ENCODE results near the gene CGAS. TPM values are rescaled to one million over a fixed set of nuclear protein-coding genes. Genes with fewer than 3 reads are reported as not detected.
"Not testable (repeated sequence)": the region's sequence is repeated elsewhere in the genome, so short reads cannot be mapped to it uniquely, and the experiment has no call there.

Gene CGAS
- total RNA-seq, 6 experiments from 2014 or later, result 0.37 to 1.1 (median 0.78) TPM

GRCh38 chr6:73394577-73395354 lies 57.3 kb downstream of the CGAS start, which contains the start of gene DDX43:
TSS of gene DDX43 (plus strand) at chr6:73394828. CDS start at chr6:73394906, 78 bp downstream.
- WGBS (ENCODE audit: insufficient coverage, low coverage, low lambda C conversion rate, missing lambda C conversion rate), result 78% methylated on average over 17 of the region's 54 CpGs
- H3K4me3 ChIP-seq, result peak within 1 kb of the TSS in 1 of 3 donors; percentile 46
- TF ChIP-seq POLR2A (IDR thresholded peaks at IDR 0.05) (no peak), CTCF (IDR thresholded peaks at IDR 0.05) (no peak)

GRCh38 chr6:73393278-73393677 lies 58.8 kb downstream of the CGAS start:
- H3K4me1 ChIP-seq, result no peaks in the 10 kb centered on the region
- 94% methylated on average over 2 of the region's 3 CpGs for WGBS (ENCODE audit: insufficient coverage, low coverage, low lambda C conversion rate, missing lambda C conversion rate)
- H3K27me3 ChIP-seq, result no peaks in the 10 kb centered on the region
- no peak overlapping the region for H3K27ac ChIP-seq
- TF ChIP-seq POLR2A (IDR thresholded peaks at IDR 0.05), result no peak
- no peak for TF ChIP-seq CTCF (IDR thresholded peaks at IDR 0.05)
- DNase-seq, result no peak
- no peaks in the 10 kb centered on the region for H3K36me3 ChIP-seq
- intact Hi-C loops (cut with DNase I), result no loop called here
- no peak for ATAC-seq
- no peak overlapping the region for H3K4me3 ChIP-seq
- no peaks in the 10 kb centered on the region for H3K9me3 ChIP-seq

More at GRCh38 chr6:73394577-73395354, 57.3 kb downstream of the CGAS start, which contains the start of gene DDX43:
- Histone ChIP-seq H3K27me3 (no peaks in the 10 kb centered on the region), H3K4me1 (no peaks in the 10 kb centered on the region), H3K27ac (no peak within 1 kb of the TSS), H3K9me3 (no peaks in the 10 kb centered on the region), H3K36me3 (no peaks in the 10 kb centered on the region)
- intact Hi-C loops (cut with DNase I), result no loop called here
- ATAC-seq (peak in 3 of 4 donors; percentile 47 to 92 (median 74)), DNase-seq (peak in 1 of 3 donors; percentile 59)

GRCh38 chr6:73392188-73392587 lies 59.9 kb downstream of the CGAS start:
- H3K27me3 ChIP-seq; H3K9me3 ChIP-seq; H3K27ac ChIP-seq; intact Hi-C loops (cut with DNase I); DNase-seq; H3K4me3 ChIP-seq; H3K36me3 ChIP-seq; ATAC-seq; H3K4me1 ChIP-seq: not testable (repeated sequence)
- WGBS (ENCODE audit: insufficient coverage, low coverage, low lambda C conversion rate, missing lambda C conversion rate), result 53% methylated on average over 4 of the region's 4 CpGs

GRCh38 chr6:73391675-73392074 lies 60.4 kb downstream of the CGAS start:
- H3K4me1 ChIP-seq, result no peaks in the 10 kb centered on the region
- H3K36me3 ChIP-seq, result no peaks in the 10 kb centered on the region
- H3K9me3 ChIP-seq, result no peaks in the 10 kb centered on the region
- DNase-seq (no peak), ATAC-seq (no peak)
- H3K27ac ChIP-seq, result no peak overlapping the region
- no peak for TF ChIP-seq POLR2A (IDR thresholded peaks at IDR 0.05)
- no peak overlapping the region for H3K4me3 ChIP-seq
- WGBS (ENCODE audit: insufficient coverage, low coverage, low lambda C conversion rate, missing lambda C conversion rate), result 79% methylated on average over 2 of the region's 2 CpGs
- no peaks in the 10 kb centered on the region for H3K27me3 ChIP-seq
- intact Hi-C loops (cut with DNase I), result no loop called here

- 73% methylated on average over 10 of the region's 10 CpGs for WGBS (ENCODE audit: insufficient coverage, low coverage, low lambda C conversion rate, missing lambda C conversion rate)
These were observed 62.2 kb downstream of the CGAS start for GRCh38 chr6:73389854-73390253.

More at GRCh38 chr6:73389854-73390253, 62.2 kb downstream of the CGAS start:
- H3K9me3 ChIP-seq, result no peaks in the 10 kb centered on the region
- DNase-seq (no peak), ATAC-seq (no peak)
- no peaks in the 10 kb centered on the region for H3K36me3 ChIP-seq
- intact Hi-C loops (cut with DNase I), result no loop called here
- no peak overlapping the region for H3K4me3 ChIP-seq
- H3K27me3 ChIP-seq, result no peaks in the 10 kb centered on the region
- no peak for TF ChIP-seq CTCF (IDR thresholded peaks at IDR 0.05)
- TF ChIP-seq POLR2A (IDR thresholded peaks at IDR 0.05), result no peak
- H3K4me1 ChIP-seq, result no peaks in the 10 kb centered on the region
- H3K27ac ChIP-seq, result no peak overlapping the region
